T-cell (primary cell): ENCODE measurements around the gene NKG7. TPM values are rescaled to one million over a fixed set of nuclear protein-coding genes. Genes with fewer than 3 reads are reported as not detected.

Experiments used
- ATAC-seq, 4 experiments: fragments of 200-7000 bp in 3 of 4; fragments of 150-1000 bp in 1 of 4; cut with Tn5 transposase; replicated peaks in 1 of 4; 1 replicate in 3 of 4; 2 replicates in 1 of 4; pipeline ENCODE4 v1.10.0; 2021; ENCODE audit warnings: moderate library complexity in 3 of 4, mild to moderate bottlenecking in 2 of 4, moderate number of reproducible peaks in 1 of 4
- CTCF ChIA-PET, 2 donors: fragments of 300-600 bp; sonication (Branson Sonifier 250); formaldehyde crosslinking; loops; one replicate each; lab custom pipeline; 2022; ENCODE audit warnings: antibody characterized with exemption in 2 of 2; lab: Charles Lee
- POLR2A ChIA-PET, 2 donors: fragments of 300-600 bp; sonication (Branson Sonifier 250); formaldehyde crosslinking; loops; one replicate each; lab custom pipeline; 2022; ENCODE audit warnings: antibody characterized with exemption in 2 of 2; lab: Charles Lee
- DNase-seq, 35 experiments: peaks; one replicate each; pipeline versions ENCODE4 v3.0.0 to v3.0.0-alpha.2; 2013 to 2023
- H3K27ac ChIP-seq: one replicate; pipeline ENCODE4 v1.5.1; 2013; ENCODE audit warnings: low read length
- H3K27me3 ChIP-seq, 2 experiments: replicated peaks in 1 of 2; 1 replicate in 1 of 2; 2 replicates in 1 of 2; pipeline versions ENCODE4 v1.6.1 to v1.7.0; 2013; ENCODE audit warnings: low read length in 1 of 2, mixed read lengths in 1 of 2; ENCODE audit not compliant: control insufficient read depth in 2 of 2, insufficient read depth in 2 of 2; ENCODE audit errors: extremely low read depth in 1 of 2
- H3K36me3 ChIP-seq, 2 donors: 1 replicate in 1 of 2; 2 replicates in 1 of 2; pipeline versions ENCODE4 v1.6.1 to v1.7.0; 2013; ENCODE audit warnings: low read length in 1 of 2; ENCODE audit not compliant: control insufficient read depth in 2 of 2, insufficient read depth in 1 of 2; ENCODE audit errors: extremely low read depth in 1 of 2
- H3K4me1 ChIP-seq, 2 experiments: 1 replicate in 1 of 2; 2 replicates in 1 of 2; pipeline versions ENCODE4 v1.6.1 to v1.7.0; 2013; ENCODE audit warnings: low read length in 2 of 2, mixed read lengths in 1 of 2; ENCODE audit not compliant: insufficient read depth in 2 of 2, control insufficient read depth in 1 of 2; ENCODE audit errors: extremely low read depth in 1 of 2
- H3K4me3 ChIP-seq, 2 donors: 1 replicate in 1 of 2; 2 replicates in 1 of 2; pipeline versions ENCODE4 v1.5.1 to v1.7.0; 2013; ENCODE audit warnings: mild to moderate bottlenecking in 2 of 2, low read length in 1 of 2, moderate library complexity in 1 of 2; ENCODE audit not compliant: control insufficient read depth in 1 of 2; ENCODE audit errors: extremely low read depth in 1 of 2
- H3K9me3 ChIP-seq: 2 replicates; pipeline ENCODE4 v1.7.0; 2013
- H3K27ac Mint-ChIP-seq, 2 donors: one replicate each; pipeline ENCODE4 v1.8.0; 2020 to 2021; ENCODE audit warnings: mild to moderate bottlenecking in 2 of 2, mixed read lengths in 2 of 2
- H3K27me3 Mint-ChIP-seq, 2 donors: one replicate each; pipeline ENCODE4 v1.8.0; 2021 to 2022; ENCODE audit warnings: mixed read lengths in 2 of 2
- H3K36me3 Mint-ChIP-seq: one replicate; pipeline ENCODE4 v1.8.0; 2021; ENCODE audit warnings: mixed read lengths
- H3K4me1 Mint-ChIP-seq, 3 donors: one replicate each; pipeline ENCODE4 v1.8.0; 2020 to 2022; ENCODE audit warnings: mixed read lengths in 3 of 3, mild to moderate bottlenecking in 1 of 3
- H3K4me3 Mint-ChIP-seq, 3 donors: one replicate each; pipeline ENCODE4 v1.8.0; 2020 to 2022; ENCODE audit warnings: mild to moderate bottlenecking in 3 of 3, mixed read lengths in 3 of 3, moderate library complexity in 3 of 3
- H3K9me3 Mint-ChIP-seq, 3 donors: one replicate each; pipeline ENCODE4 v1.8.0; 2020 to 2022; ENCODE audit warnings: mixed read lengths in 3 of 3
- WGBS: methylation state at CpG from one replicate; pipeline ENCODE4 v1.1.5; 2013; ENCODE audit warnings: missing lambda C conversion rate; ENCODE audit not compliant: insufficient coverage; 5-methylcytosine and 5-hydroxymethylcytosine counted together
- total RNA-seq, 35 experiments: library from RNA in 6 of 35; stranded (reverse) in 6 of 35; fragments of 120-200 nt in 1 of 35; gene quantifications; one replicate each; pipeline versions ENCODE4 v1.2.1 to v1.2.4 and lab custom pipeline; 2013 to 2026

NKG7 gene
- total RNA-seq, 5 donors from 2014 or later (not counting 1 experiment from before 2014, with no cell fraction given), result 42.9 to 356 (median 105) TPM

GRCh38 chr19:51359294-51359693 lies 13.2 kb downstream of the NKG7 start:
- DNase-seq (no peak), ATAC-seq (no peak)
- Histone ChIP-seq H3K27me3 (no peaks in the 10 kb centered on the region), H3K9me3 (no peaks in the 10 kb centered on the region), H3K4me1 (peaks cover 10 to 26% of the 10 kb centered on the region in 2 experiments), H3K27ac (no peak overlapping the region), H3K4me3 (no peak overlapping the region), H3K36me3 (peaks cover 0 to 4% of the 10 kb centered on the region in 2 donors)
- WGBS, result no CpG with 5 or more reads among the region's 4 CpGs
- Mint-ChIP-seq H3K36me3 (no peaks in the 10 kb centered on the region), H3K27ac (no peak overlapping the region), H3K9me3 (no peaks in the 10 kb centered on the region), H3K27me3 (no peaks in the 10 kb centered on the region), H3K4me1 (peaks cover 43 to 47% (median 45%) of the 10 kb centered on the region in 3 donors), H3K4me3 (no peak overlapping the region)
- CTCF ChIA-PET, result interaction anchor here in 1 of 2 donors (0.5 to 0.6 kb wide), 2 partner anchors 36 to 99 kb away, joined by 3 to 4 read pairs; no protein-coding TSS in a partner anchor
- POLR2A ChIA-PET, result interaction anchor here in 1 of 2 donors (0.5 kb wide), 1 partner anchor 45 kb away, joined by 10 read pairs; no protein-coding TSS in a partner anchor

- Histone ChIP-seq H3K9me3 (no peaks in the 10 kb centered on the region), H3K4me3 (no peak overlapping the region), H3K27me3 (no peaks in the 10 kb centered on the region), H3K27ac (no peak overlapping the region), H3K36me3 (peaks cover 0 to 5% of the 10 kb centered on the region in 2 donors), H3K4me1 (peaks cover 13 to 24% of the 10 kb centered on the region in 2 experiments)
- 95% methylated on average over 6 of the region's 7 CpGs for WGBS
- Mint-ChIP-seq H3K27me3 (no peaks in the 10 kb centered on the region), H3K4me3 (no peak overlapping the region), H3K36me3 (no peaks in the 10 kb centered on the region), H3K9me3 (no peaks in the 10 kb centered on the region), H3K27ac (no peak overlapping the region), H3K4me1 (peaks cover 34 to 39% (median 34%) of the 10 kb centered on the region in 3 donors)
- ATAC-seq (no peak), DNase-seq (no peak)
- ChIA-PET CTCF (no interaction called here), POLR2A (no interaction called here)
These were observed 14.5 kb downstream of the NKG7 start for GRCh38 chr19:51357952-51358351.

- H3K4me3 ChIP-seq, result no peak overlapping the region
- POLR2A ChIA-PET, result no interaction called here
- DNase-seq (no peak), ATAC-seq (no peak)
- no peak overlapping the region for H3K27ac ChIP-seq
- H3K36me3 Mint-ChIP-seq, result peaks cover 8% of the 10 kb centered on the region
- H3K27ac Mint-ChIP-seq, result peak overlapping the region in 1 of 2 donors; percentile 55
- H3K4me1 ChIP-seq, result peaks cover 13 to 15% of the 10 kb centered on the region in 2 experiments
- WGBS, result 97% methylated on average over 5 of the region's 10 CpGs
- peaks cover 21 to 30% (median 27%) of the 10 kb centered on the region in 3 donors for H3K4me1 Mint-ChIP-seq
- no peaks in the 10 kb centered on the region for H3K27me3 ChIP-seq
- no peaks in the 10 kb centered on the region for H3K9me3 ChIP-seq
- no peaks in the 10 kb centered on the region for H3K27me3 Mint-ChIP-seq
- H3K4me3 Mint-ChIP-seq, result no peak overlapping the region
- no peaks in the 10 kb centered on the region for H3K9me3 Mint-ChIP-seq
- H3K36me3 ChIP-seq, result peaks cover 4 to 19% of the 10 kb centered on the region in 2 donors
- CTCF ChIA-PET, result no interaction called here
These were observed 16.2 kb downstream of the NKG7 start for GRCh38 chr19:51356159-51356801.

GRCh38 chr19:51354742-51355148 lies 17.7 kb downstream of the NKG7 start:
- H3K27me3 ChIP-seq, result no peaks in the 10 kb centered on the region

GRCh38 chr19:51354103-51354741 lies 18.2 kb downstream of the NKG7 start:
- CTCF ChIA-PET, result interaction anchor here in 1 of 2 donors (1.2 kb wide), 1 partner anchor 14 kb away, joined by 5 read pairs; no protein-coding TSS in a partner anchor
- Mint-ChIP-seq H3K4me3 (peak overlapping the region in 1 of 3 donors; percentile 55), H3K9me3 (no peaks in the 10 kb centered on the region), H3K36me3 (peaks cover 21% of the 10 kb centered on the region), H3K27me3 (no peaks in the 10 kb centered on the region), H3K27ac (peak overlapping the region; percentile 77 to 94), H3K4me1 (peaks cover 21 to 26% (median 24%) of the 10 kb centered on the region in 3 donors)
- Histone ChIP-seq H3K9me3 (no peaks in the 10 kb centered on the region), H3K27ac (no peak overlapping the region), H3K4me1 (peaks cover 13 to 15% of the 10 kb centered on the region in 2 experiments), H3K4me3 (peak overlapping the region in 1 of 2 donors; percentile 5), H3K27me3 (no peaks in the 10 kb centered on the region), H3K36me3 (peaks cover 10 to 30% of the 10 kb centered on the region in 2 donors)
- 88% methylated on average over 10 of the region's 12 CpGs for WGBS
- ATAC-seq, result peak in 1 of 4 experiments; percentile 19
- DNase-seq, result no peak
- POLR2A ChIA-PET, result no interaction called here

More at GRCh38 chr19:51354742-51355148, 17.7 kb downstream of the NKG7 start:
- H3K4me1 Mint-ChIP-seq, result peaks cover 21 to 26% (median 24%) of the 10 kb centered on the region in 3 donors
- ChIA-PET CTCF (interaction anchor here in 1 of 2 donors (1.2 kb wide), 1 partner anchor 13 kb away, joined by 5 read pairs; no protein-coding TSS in a partner anchor), POLR2A (no interaction called here)
- H3K27ac Mint-ChIP-seq, result peak overlapping the region; percentile 77 to 94
- peak overlapping the region; percentile 28 to 55 (median 47) for H3K4me3 Mint-ChIP-seq
- Histone ChIP-seq H3K9me3 (no peaks in the 10 kb centered on the region), H3K36me3 (peaks cover 10 to 30% of the 10 kb centered on the region in 2 donors), H3K4me1 (peaks cover 13 to 15% of the 10 kb centered on the region in 2 experiments), H3K4me3 (peak overlapping the region in 1 of 2 donors; percentile 5), H3K27ac (no peak overlapping the region)
- H3K36me3 Mint-ChIP-seq, result peaks cover 21% of the 10 kb centered on the region
- H3K9me3 Mint-ChIP-seq, result no peaks in the 10 kb centered on the region
- ATAC-seq (peak; percentile 67 to 98 (median 81)), DNase-seq (peak in 24 of 35 experiments; percentile 23 to 72 (median 48))
- H3K27me3 Mint-ChIP-seq, result no peaks in the 10 kb centered on the region
- 40% methylated on average over 1 of the region's 8 CpGs for WGBS

GRCh38 chr19:51352783-51353360 lies 19.6 kb downstream of the NKG7 start:
- H3K4me3 ChIP-seq, result no peak overlapping the region
- DNase-seq (no peak), ATAC-seq (no peak)
- no peaks in the 10 kb centered on the region for H3K27me3 ChIP-seq
- H3K36me3 ChIP-seq, result peaks cover 10 to 30% of the 10 kb centered on the region in 2 donors
- no peaks in the 10 kb centered on the region for H3K27me3 Mint-ChIP-seq
- peaks cover 21 to 26% (median 24%) of the 10 kb centered on the region in 3 donors for H3K4me1 Mint-ChIP-seq
- H3K27ac ChIP-seq, result no peak overlapping the region
- H3K9me3 ChIP-seq, result no peaks in the 10 kb centered on the region
- peaks cover 21% of the 10 kb centered on the region for H3K36me3 Mint-ChIP-seq
- H3K4me1 ChIP-seq, result peaks cover 13 to 15% of the 10 kb centered on the region in 2 experiments
- ChIA-PET POLR2A (no interaction called here), CTCF (no interaction called here)
- H3K27ac Mint-ChIP-seq, result no peak overlapping the region
- WGBS, result 97% methylated on average over 11 of the region's 16 CpGs
- no peak overlapping the region for H3K4me3 Mint-ChIP-seq
- H3K9me3 Mint-ChIP-seq, result no peaks in the 10 kb centered on the region
